Parathyroid adenoma (tissue), 2 donors: ENCODE results near the gene AGR2.

Experiments used
- H2AFZ ChIP-seq: fragments of 300-600 bp; sonication (generic); one replicate; pipeline ENCODE4 v1.7.0; 2017; ENCODE audit warnings: antibody characterized with exemption, mild to moderate bottlenecking
- H3K27ac ChIP-seq: fragments of 300-600 bp; sonication (generic); one replicate; pipeline ENCODE4 v1.7.0; 2017
- H3K27me3 ChIP-seq: fragments of 300-600 bp; sonication (generic); one replicate; pipeline ENCODE4 v1.7.0; 2017; ENCODE audit warnings: low read length; ENCODE audit not compliant: control insufficient read depth, insufficient read depth
- H3K36me3 ChIP-seq: fragments of 300-600 bp; sonication (generic); one replicate; pipeline ENCODE4 v1.7.0; 2017; ENCODE audit warnings: low read length; ENCODE audit not compliant: control insufficient read depth, insufficient read depth
- H3K4me1 ChIP-seq: fragments of 300-600 bp; sonication (generic); one replicate; pipeline ENCODE4 v1.7.0; 2017; ENCODE audit warnings: control low read depth
- H3K4me2 ChIP-seq: fragments of 300-600 bp; sonication (generic); one replicate; pipeline ENCODE4 v1.7.0; 2017; ENCODE audit warnings: low read length
- H3K4me3 ChIP-seq: fragments of 300-600 bp; sonication (generic); one replicate; pipeline ENCODE4 v1.7.0; 2017; ENCODE audit warnings: low read depth, low read length
- H3K79me2 ChIP-seq: fragments of 300-600 bp; sonication (generic); one replicate; pipeline ENCODE4 v1.7.0; 2017; ENCODE audit warnings: control low read depth
- H3K9ac ChIP-seq: fragments of 300-600 bp; sonication (generic); one replicate; pipeline ENCODE4 v1.7.0; 2017; ENCODE audit warnings: mild to moderate bottlenecking
- H3K9me3 ChIP-seq: fragments of 300-600 bp; sonication (generic); one replicate; pipeline ENCODE4 v1.7.0; 2017; ENCODE audit warnings: low read length; ENCODE audit not compliant: control insufficient read depth
- CTCF ChIP-seq: fragments of 300-600 bp; sonication (generic); IDR thresholded peaks from one replicate; pipeline ENCODE4 v1.7.0; 2017; ENCODE audit warnings: antibody characterized with exemption, mild to moderate bottlenecking
- donor health status: primary hyperparathyroidism.

Gene AGR2

DNA sequence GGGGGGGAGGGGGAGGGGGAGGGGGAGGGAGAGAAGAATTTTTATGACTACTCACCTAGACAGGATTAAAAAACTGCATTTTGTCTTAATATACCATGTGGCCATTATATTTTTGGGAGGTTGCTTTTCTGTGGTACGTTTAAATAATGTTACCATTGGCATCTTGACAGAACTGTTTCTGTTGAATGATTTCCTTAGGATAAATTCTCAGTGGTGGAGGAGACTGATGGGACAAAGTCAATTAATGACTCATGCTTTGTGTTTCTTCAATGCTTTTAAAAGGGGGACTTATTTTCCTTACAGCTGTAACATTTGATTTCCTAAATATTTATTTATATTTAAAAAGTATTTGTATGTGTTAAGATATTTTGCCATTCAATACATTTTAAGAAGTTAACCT, 13.7 kb downstream of the AGR2 start:
- H3K4me1 ChIP-seq: no peaks in the 10 kb centered on the region
- no peak overlapping the region for H3K9ac ChIP-seq
- no peak overlapping the region for H3K27ac ChIP-seq
- no peaks in the 10 kb centered on the region for H3K27me3 ChIP-seq
- TF ChIP-seq CTCF: no peak
- H3K9me3 ChIP-seq: no peaks in the 10 kb centered on the region
- H3K4me2 ChIP-seq: no peak overlapping the region
- no peaks in the 10 kb centered on the region for H3K36me3 ChIP-seq
- no peak overlapping the region for H2AFZ ChIP-seq
- H3K4me3 ChIP-seq: no peak overlapping the region
- no peaks in the 10 kb centered on the region for H3K79me2 ChIP-seq

GRCh38 chr7:16787127-16787526, 17.7 kb downstream of the AGR2 start:
- H3K9ac ChIP-seq: no peak overlapping the region
- H3K27me3 ChIP-seq: no peaks in the 10 kb centered on the region
- no peak overlapping the region for H3K27ac ChIP-seq
- no peak for TF ChIP-seq CTCF
- no peaks in the 10 kb centered on the region for H3K9me3 ChIP-seq
- no peak overlapping the region for H2AFZ ChIP-seq
- no peaks in the 10 kb centered on the region for H3K36me3 ChIP-seq
- H3K4me1 ChIP-seq: no peaks in the 10 kb centered on the region
- H3K4me3 ChIP-seq: no peak overlapping the region
- H3K79me2 ChIP-seq: no peaks in the 10 kb centered on the region
- no peak overlapping the region for H3K4me2 ChIP-seq

DNA sequence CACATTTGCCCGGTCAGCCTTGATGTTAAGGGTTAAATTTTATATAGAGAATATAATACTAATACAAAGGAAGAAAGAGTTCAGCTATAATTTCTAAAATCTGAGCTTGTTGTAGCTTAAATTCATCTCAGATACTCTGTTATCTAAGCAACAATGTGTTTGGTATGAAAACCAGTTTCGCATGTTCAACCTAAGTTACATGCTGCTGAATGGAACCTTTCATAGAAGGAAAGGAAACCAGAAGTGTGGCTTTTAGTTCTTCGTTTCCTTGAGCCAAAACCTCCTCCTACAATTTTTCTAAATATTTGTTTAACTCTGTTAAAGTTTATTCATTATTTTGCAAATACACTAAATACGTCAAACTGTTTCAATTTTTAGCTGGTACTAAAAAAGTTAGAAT, 18.5 kb downstream of the AGR2 start:
- Histone ChIP-seq H3K4me2 (no peak overlapping the region), H3K36me3 (no peaks in the 10 kb centered on the region), H3K27ac (no peak overlapping the region), H3K4me1 (no peaks in the 10 kb centered on the region), H3K4me3 (no peak overlapping the region), H3K9ac (no peak overlapping the region), H3K9me3 (no peaks in the 10 kb centered on the region), H3K27me3 (no peaks in the 10 kb centered on the region), H3K79me2 (no peaks in the 10 kb centered on the region), H2AFZ (no peak overlapping the region)
- no peak for TF ChIP-seq CTCF

DNA sequence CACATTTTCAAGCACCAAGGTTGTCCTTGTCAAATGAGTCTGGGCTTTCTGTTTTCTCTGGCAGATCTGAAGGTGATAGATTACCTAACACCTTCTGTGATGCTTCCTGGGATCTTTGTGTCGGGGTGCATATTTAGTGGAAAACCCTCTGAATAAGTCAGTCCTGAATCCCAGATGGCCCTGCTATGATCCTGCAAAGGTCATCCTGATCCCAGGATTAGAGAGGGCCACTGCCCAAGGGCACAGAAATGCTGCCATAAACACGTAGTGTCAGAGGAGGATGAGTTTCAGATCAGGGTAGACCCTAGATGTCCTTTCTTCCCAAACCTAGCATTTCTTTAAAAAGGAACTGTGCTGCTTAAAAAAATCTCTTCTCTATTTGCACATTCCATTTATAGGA, 19.0 kb downstream of the AGR2 start:
- Histone ChIP-seq H3K4me1 (no peaks in the 10 kb centered on the region), H3K36me3 (no peaks in the 10 kb centered on the region), H2AFZ (no peak overlapping the region), H3K4me3 (no peak overlapping the region), H3K9me3 (no peaks in the 10 kb centered on the region), H3K9ac (no peak overlapping the region), H3K79me2 (no peaks in the 10 kb centered on the region), H3K27ac (no peak overlapping the region), H3K4me2 (no peak overlapping the region), H3K27me3 (no peaks in the 10 kb centered on the region)
- TF ChIP-seq CTCF: no peak

GRCh38 chr7:16785321-16785720, 19.5 kb downstream of the AGR2 start:
- Histone ChIP-seq H3K9ac (no peak overlapping the region), H3K4me3 (no peak overlapping the region), H3K4me1 (no peaks in the 10 kb centered on the region), H3K79me2 (no peaks in the 10 kb centered on the region), H3K27ac (no peak overlapping the region), H3K27me3 (no peaks in the 10 kb centered on the region), H3K9me3 (no peaks in the 10 kb centered on the region), H3K4me2 (no peak overlapping the region), H2AFZ (no peak overlapping the region), H3K36me3 (no peaks in the 10 kb centered on the region)
- no peak for TF ChIP-seq CTCF
